SK-N-SH treated with all-trans-retinoic acid at 6 μM for 48 hours (cell line): Measurements from ENCODE around the gene FOSL2.

Source experiments
- ARNTL ChIP-seq: fragments of 450-650 bp; formaldehyde crosslinking; IDR thresholded peaks from 2 replicates; pipeline ENCODE4 v1.5.0; 2020; ENCODE audit warnings: low read depth, mild to moderate bottlenecking, moderate library complexity, borderline replicate concordance
- CREB5 ChIP-seq: fragments of 250-450 bp; sonication (Bioruptor Pico); IDR thresholded peaks from 2 replicates; pipeline ENCODE4 v1.5.1; 2020; ENCODE audit warnings: low read depth, mild to moderate bottlenecking, moderate library complexity
- CSDC2 ChIP-seq: fragments of 250-450 bp; sonication (Bioruptor Pico); IDR thresholded peaks from 2 replicates; pipeline ENCODE4 v1.5.0; 2020; ENCODE audit warnings: mild to moderate bottlenecking, moderate library complexity
- OSR1 ChIP-seq: fragments of 250-450 bp; sonication (Bioruptor Pico); IDR thresholded peaks from 2 replicates; pipeline ENCODE4 v1.8.0; 2022; ENCODE audit warnings: moderate library complexity, mild to moderate bottlenecking, inconsistent platforms
- PATZ1 ChIP-seq: fragments of 250-450 bp; sonication (Bioruptor Pico); IDR thresholded peaks from 2 replicates; pipeline ENCODE4 v1.8.0; 2020; ENCODE audit warnings: mild to moderate bottlenecking, moderate library complexity, borderline replicate concordance
- PPARA ChIP-seq: fragments of 250-450 bp; sonication (Bioruptor Pico); IDR thresholded peaks from 2 replicates; pipeline ENCODE4 v1.5.0; 2020; ENCODE audit warnings: mild to moderate bottlenecking, borderline replicate concordance
- RARB ChIP-seq: fragments of 250-450 bp; sonication (Bioruptor Pico); IDR thresholded peaks from 2 replicates; pipeline ENCODE4 v1.8.0; 2021; ENCODE audit warnings: mild to moderate bottlenecking, moderate library complexity
- TCF4 ChIP-seq: fragments of 250-450 bp; sonication (Bioruptor Pico); IDR thresholded peaks from 2 replicates; pipeline ENCODE4 v1.8.0; 2021; ENCODE audit warnings: mild to moderate bottlenecking, moderate library complexity, borderline replicate concordance
- TOX ChIP-seq: fragments of 250-450 bp; sonication (Bioruptor Pico); IDR thresholded peaks from 2 replicates; pipeline ENCODE4 v1.8.0; 2021; ENCODE audit warnings: mild to moderate bottlenecking, moderate library complexity, borderline replicate concordance
- ZFP3 ChIP-seq: fragments of 250-450 bp; sonication (Bioruptor Pico); IDR thresholded peaks from 2 replicates; pipeline ENCODE4 v1.5.0; 2020; ENCODE audit warnings: mild to moderate bottlenecking, moderate library complexity
- ZFP30 ChIP-seq: fragments of 450-650 bp; formaldehyde crosslinking; IDR thresholded peaks from 2 replicates; pipeline ENCODE4 v1.5.0; 2022; ENCODE audit warnings: mild to moderate bottlenecking, moderate library complexity
- ZNF565 ChIP-seq: fragments of 450-650 bp; formaldehyde crosslinking; conservative IDR thresholded peaks from 2 replicates; pipeline ENCODE4 v1.5.0; 2020; ENCODE audit warnings: low read depth, mild to moderate bottlenecking, moderate library complexity
- ZNF70 ChIP-seq: fragments of 450-650 bp; formaldehyde crosslinking; IDR thresholded peaks from 2 replicates; pipeline ENCODE4 v1.5.0; 2020; ENCODE audit warnings: mild to moderate bottlenecking, moderate library complexity

- TF ChIP-seq CSDC2 (CRISPR knock-in tag) (no peak), ZFP3 (CRISPR knock-in tag) (no peak), ZFP30 (CRISPR knock-in tag) (no peak), OSR1 (CRISPR knock-in tag) (no peak), TCF4 (CRISPR knock-in tag) (no peak), PATZ1 (no peak), ZNF565 (CRISPR knock-in tag) (no peak), TOX (CRISPR knock-in tag) (no peak), ARNTL (no peak), ZNF70 (CRISPR knock-in tag) (no peak), RARB (no peak), CREB5 (no peak), PPARA (CRISPR knock-in tag) (no peak)
These were observed 18.3 kb upstream of the FOSL2 start for GRCh38 chr2:28374331-28374730.
